Measurements from ENCODE around the gene TESMIN. TPM values are rescaled to one million over a fixed set of nuclear protein-coding genes. Genes with fewer than 3 reads are reported as not detected.

Gene TESMIN
- total RNA-seq, 4 donors from 2014 or later = 0.16 to 0.17 TPM; not detected in 2

DNA sequence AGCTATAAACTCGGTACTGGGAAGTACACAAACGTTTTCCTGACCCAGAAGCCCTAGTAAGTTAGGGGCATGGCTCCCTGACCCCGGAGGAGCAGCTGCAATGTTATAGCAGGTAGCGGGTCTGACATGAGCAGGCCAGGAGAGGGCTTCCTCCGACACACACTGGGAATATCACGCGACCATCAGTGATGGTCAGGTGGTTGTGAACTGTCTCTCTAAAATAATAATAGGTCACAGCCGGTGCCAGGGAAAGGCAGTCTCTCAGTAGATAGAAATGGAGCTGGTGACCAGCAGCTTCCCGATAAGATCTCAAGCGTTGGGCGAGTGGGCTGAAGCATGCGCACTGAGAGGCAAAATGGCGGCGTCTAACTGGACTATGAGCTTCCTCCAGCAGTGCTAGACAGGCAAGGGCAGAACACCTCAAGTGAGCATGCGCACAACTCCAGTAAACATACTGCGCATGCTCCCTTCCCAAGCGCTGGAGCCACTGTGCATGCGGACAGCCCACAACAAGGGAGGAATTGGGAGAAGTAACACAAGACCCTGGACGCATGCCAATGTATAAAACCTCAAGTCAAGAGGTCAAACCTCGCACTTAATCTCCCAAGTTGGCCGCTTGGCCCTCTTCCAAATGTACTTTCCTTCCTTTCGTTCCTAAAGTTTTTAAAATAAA lies 22.3 kb upstream of the TESMIN start:
- ATAC-seq = no peak
- Histone ChIP-seq H3K4me1 (no peaks in the 10 kb centered on the region), H3K27me3 (no peaks in the 10 kb centered on the region), H3K9me3 (no peaks in the 10 kb centered on the region), H3K27ac (no peak overlapping the region), H3K4me3 (no peak overlapping the region), H3K36me3 (peaks cover 0 to 96% of the 10 kb centered on the region in 2 donors)
- intact Hi-C loops (cut with DNase I; ENCODE audit: low total_unique reads) (no loop called here), in situ Hi-C loops (cut with MboI; ENCODE audit: low sequenced_read_pairs in 4 of 4) (loop anchor here in 1 of 4 donors (25.0 kb wide), 1 partner anchor 89 kb away; no protein-coding TSS in a partner anchor)
- TF ChIP-seq, protein P1, sequence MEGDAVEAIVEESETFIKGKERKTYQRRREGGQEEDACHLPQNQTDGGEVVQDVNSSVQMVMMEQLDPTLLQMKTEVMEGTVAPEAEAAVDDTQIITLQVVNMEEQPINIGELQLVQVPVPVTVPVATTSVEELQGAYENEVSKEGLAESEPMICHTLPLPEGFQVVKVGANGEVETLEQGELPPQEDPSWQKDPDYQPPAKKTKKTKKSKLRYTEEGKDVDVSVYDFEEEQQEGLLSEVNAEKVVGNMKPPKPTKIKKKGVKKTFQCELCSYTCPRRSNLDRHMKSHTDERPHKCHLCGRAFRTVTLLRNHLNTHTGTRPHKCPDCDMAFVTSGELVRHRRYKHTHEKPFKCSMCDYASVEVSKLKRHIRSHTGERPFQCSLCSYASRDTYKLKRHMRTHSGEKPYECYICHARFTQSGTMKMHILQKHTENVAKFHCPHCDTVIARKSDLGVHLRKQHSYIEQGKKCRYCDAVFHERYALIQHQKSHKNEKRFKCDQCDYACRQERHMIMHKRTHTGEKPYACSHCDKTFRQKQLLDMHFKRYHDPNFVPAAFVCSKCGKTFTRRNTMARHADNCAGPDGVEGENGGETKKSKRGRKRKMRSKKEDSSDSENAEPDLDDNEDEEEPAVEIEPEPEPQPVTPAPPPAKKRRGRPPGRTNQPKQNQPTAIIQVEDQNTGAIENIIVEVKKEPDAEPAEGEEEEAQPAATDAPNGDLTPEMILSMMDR (IDR thresholded peaks at IDR 0.05 in 4 of 5, conservative IDR thresholded peaks at IDR 0.05 in 1 of 5) = no peak
- TF ChIP-seq POLR2A (IDR thresholded peaks at IDR 0.05) = no peak
- no peak for DNase-seq

DNA sequence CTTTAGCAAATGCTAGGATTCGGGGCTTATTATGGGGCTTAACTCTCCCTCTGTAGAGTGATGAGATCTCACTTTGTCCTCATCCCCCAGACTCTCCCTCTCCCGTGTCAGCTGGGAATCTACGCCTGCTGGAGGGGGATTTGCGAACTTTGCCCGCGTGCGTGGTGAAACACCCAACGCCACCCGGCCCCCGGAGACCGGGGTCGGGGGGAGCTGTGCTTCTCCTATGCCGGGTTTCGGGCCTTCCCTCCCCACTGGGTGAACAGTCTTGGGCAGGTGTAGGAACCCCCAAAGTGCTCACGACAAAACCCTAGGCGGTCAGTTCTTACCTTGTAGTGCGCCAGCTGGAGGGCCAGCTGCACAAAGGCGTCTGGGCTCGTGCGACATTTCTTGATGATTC lies 21.6 kb upstream of the TESMIN start:
- Histone ChIP-seq H3K27ac (no peak overlapping the region), H3K9me3 (no peaks in the 10 kb centered on the region), H3K4me3 (no peak overlapping the region), H3K36me3 (peaks cover 0 to 95% of the 10 kb centered on the region in 2 donors), H3K4me1 (no peaks in the 10 kb centered on the region), H3K27me3 (no peaks in the 10 kb centered on the region)
- TF ChIP-seq, protein P1 (IDR thresholded peaks at IDR 0.05 in 4 of 5, conservative IDR thresholded peaks at IDR 0.05 in 1 of 5) = no peak
- TF ChIP-seq POLR2A (IDR thresholded peaks at IDR 0.05) = no peak
- intact Hi-C loops (cut with DNase I; ENCODE audit: low total_unique reads) (no loop called here), in situ Hi-C loops (cut with MboI; ENCODE audit: low sequenced_read_pairs in 4 of 4) (loop anchor here in 1 of 4 donors (25.0 kb wide), 1 partner anchor 89 kb away; no protein-coding TSS in a partner anchor)
- ATAC-seq (no peak), DNase-seq (no peak)

DNA sequence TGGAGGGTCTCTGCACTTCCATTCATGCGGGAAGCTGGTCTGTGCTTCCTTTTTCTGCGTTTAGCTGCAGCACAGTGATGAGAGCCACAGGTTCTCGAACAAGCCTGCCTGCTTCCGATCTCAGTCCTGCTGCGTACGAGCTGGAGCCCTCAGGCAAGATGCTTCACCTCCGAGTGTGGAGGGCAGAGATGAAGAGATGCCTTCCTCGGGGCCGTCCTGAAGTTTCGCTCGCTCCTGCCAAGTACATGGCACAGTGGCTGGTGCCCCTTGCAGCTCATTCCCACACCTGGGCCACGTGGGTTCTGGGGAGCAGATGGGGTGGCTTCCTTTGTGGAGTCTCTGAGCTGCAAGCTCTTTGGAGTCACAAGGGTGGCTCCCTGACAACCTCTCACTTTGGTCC lies 19.5 kb upstream of the TESMIN start:
- intact Hi-C loops (cut with DNase I; ENCODE audit: low total_unique reads) (no loop called here), in situ Hi-C loops (cut with MboI; ENCODE audit: low sequenced_read_pairs in 4 of 4) (loop anchor here in 1 of 4 donors (25.0 kb wide), 1 partner anchor 92 kb away; no protein-coding TSS in a partner anchor)
- Histone ChIP-seq H3K4me1 (no peaks in the 10 kb centered on the region), H3K4me3 (no peak overlapping the region), H3K36me3 (peaks cover 0 to 85% of the 10 kb centered on the region in 2 donors), H3K27me3 (no peaks in the 10 kb centered on the region), H3K27ac (no peak overlapping the region), H3K9me3 (no peaks in the 10 kb centered on the region)
- DNase-seq (no peak), ATAC-seq (no peak)
- TF ChIP-seq POLR2A (IDR thresholded peaks at IDR 0.05) = no peak

DNA sequence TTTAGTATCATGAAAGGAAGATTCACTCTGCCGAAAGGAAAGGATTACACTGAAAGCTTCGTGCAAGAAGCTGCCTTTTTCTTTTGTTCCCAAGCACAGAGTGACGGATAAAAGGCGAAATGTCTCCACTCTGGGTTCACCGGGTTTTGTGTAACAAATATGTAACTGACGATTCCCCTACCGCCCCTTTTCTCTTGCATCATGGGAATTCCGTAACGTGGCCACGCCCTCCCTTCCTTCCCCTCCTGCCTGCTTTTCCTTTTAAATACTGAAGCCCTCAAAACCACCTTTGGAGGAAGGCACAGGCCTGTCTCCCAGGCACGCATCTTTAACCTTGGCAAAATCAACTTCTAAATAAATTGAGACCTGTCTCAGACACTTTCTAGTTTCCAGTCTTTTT lies 16.4 kb upstream of the TESMIN start:
- no peak for TF ChIP-seq POLR2A (IDR thresholded peaks at IDR 0.05)
- TF ChIP-seq, protein P1 (IDR thresholded peaks at IDR 0.05 in 4 of 5, conservative IDR thresholded peaks at IDR 0.05 in 1 of 5) = no peak
- no peaks in the 10 kb centered on the region for H3K4me1 ChIP-seq
- no peak overlapping the region for H3K27ac ChIP-seq
- in situ Hi-C loops (cut with MboI; ENCODE audit: low sequenced_read_pairs in 4 of 4) (loop anchor here in 1 of 4 donors (25.0 kb wide), 1 partner anchor 95 kb away; no protein-coding TSS in a partner anchor), intact Hi-C loops (cut with DNase I; ENCODE audit: low total_unique reads) (no loop called here)
- no peak overlapping the region for H3K4me3 ChIP-seq
- DNase-seq = no peak
- peaks cover 0 to 75% of the 10 kb centered on the region in 2 donors for H3K36me3 ChIP-seq
- no peaks in the 10 kb centered on the region for H3K9me3 ChIP-seq
- ATAC-seq = no peak
- no peaks in the 10 kb centered on the region for H3K27me3 ChIP-seq

DNA sequence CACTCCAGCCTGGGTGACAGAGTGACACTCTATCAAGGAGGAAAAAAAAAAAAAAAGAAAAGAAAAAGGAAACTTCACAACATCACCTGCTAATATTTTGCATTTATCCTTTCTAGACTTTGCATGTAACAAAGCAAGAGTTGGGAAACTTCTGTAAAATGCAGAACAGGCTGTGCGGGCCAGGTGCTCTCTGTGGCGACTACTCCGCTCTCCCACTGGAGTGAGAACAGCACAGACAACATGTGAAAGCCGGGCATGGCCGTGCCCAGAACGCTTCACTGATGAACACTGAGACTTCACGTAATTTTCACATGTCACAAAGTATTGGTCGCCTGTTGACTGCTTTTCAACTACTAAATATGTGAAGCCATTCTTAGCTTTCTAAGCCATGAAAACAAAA lies 15.5 kb upstream of the TESMIN start:
- no peak for TF ChIP-seq POLR2A (IDR thresholded peaks at IDR 0.05)
- TF ChIP-seq, protein P1 (IDR thresholded peaks at IDR 0.05 in 4 of 5, conservative IDR thresholded peaks at IDR 0.05 in 1 of 5) = no peak
- ATAC-seq = no peak
- in situ Hi-C loops (cut with MboI; ENCODE audit: low sequenced_read_pairs in 4 of 4) = loop anchor here in 1 of 4 donors (25.0 kb wide), 1 partner anchor 96 kb away; no protein-coding TSS in a partner anchor

More for the DNA sequence above, 15.5 kb upstream of the TESMIN start:
- H3K36me3 ChIP-seq = peaks cover 0 to 75% of the 10 kb centered on the region in 2 donors
- H3K9me3 ChIP-seq = no peaks in the 10 kb centered on the region
- no peak overlapping the region for H3K27ac ChIP-seq
- H3K27me3 ChIP-seq = no peaks in the 10 kb centered on the region
- DNase-seq = no peak
- intact Hi-C loops (cut with DNase I; ENCODE audit: low total_unique reads) = no loop called here
- no peak overlapping the region for H3K4me3 ChIP-seq
- no peaks in the 10 kb centered on the region for H3K4me1 ChIP-seq
